Inflammatory macrophage treated with lipopolysaccharide for 1 hour (primary cell): ENCODE measurements around the gene TTLL10.

Source experiments
- DNase-seq, 2 donors: peaks; one replicate each; pipeline ENCODE4 v3.0.0-alpha.2; 2020 to 2022

Gene TTLL10

GRCh38 chr1:1157914-1158710 is 15.6 kb upstream of the TTLL10 start:
- DNase-seq = peak; percentile 20 to 31

GRCh38 chr1:1160281-1160930 is 13.3 kb upstream of the TTLL10 start:
- no peak for DNase-seq

GRCh38 chr1:1161078-1161682 is 12.5 kb upstream of the TTLL10 start:
- no peak for DNase-seq

- DNase-seq = no peak
Measured at GRCh38 chr1:1161683-1162079, 12.0 kb upstream of the TTLL10 start.

- DNase-seq = no peak
Measured at GRCh38 chr1:1162597-1163537, 10.8 kb upstream of the TTLL10 start.

GRCh38 chr1:1163538-1164070 is 10.1 kb upstream of the TTLL10 start:
- DNase-seq = no peak

- DNase-seq = no peak
Measured at GRCh38 chr1:1164361-1164700, 9.3 kb upstream of the TTLL10 start.

- DNase-seq = no peak
Measured at GRCh38 chr1:1164701-1165451, 8.8 kb upstream of the TTLL10 start.

GRCh38 chr1:1165485-1165884 is 8.2 kb upstream of the TTLL10 start:
- no peak for DNase-seq

- DNase-seq = no peak
Measured at GRCh38 chr1:1165900-1166421, 7.7 kb upstream of the TTLL10 start.

- no peak for DNase-seq
Measured at GRCh38 chr1:1166642-1167397, 6.9 kb upstream of the TTLL10 start.

GRCh38 chr1:1167398-1167821 is 6.3 kb upstream of the TTLL10 start:
- DNase-seq = no peak

GRCh38 chr1:1167841-1168450 is 5.7 kb upstream of the TTLL10 start:
- no peak for DNase-seq

GRCh38 chr1:1168451-1169411 is 4.9 kb upstream of the TTLL10 start:
- no peak for DNase-seq

- no peak for DNase-seq
Measured at GRCh38 chr1:1169429-1170214, 4.1 kb upstream of the TTLL10 start.

GRCh38 chr1:1170215-1171091 is 3.2 kb upstream of the TTLL10 start:
- no peak for DNase-seq

- DNase-seq = no peak
Measured at GRCh38 chr1:1171161-1171545, 2.5 kb upstream of the TTLL10 start.
